ENCODE results near the gene TRAK2.
A peak's percentile ranks its signal among the peaks of the same experiment; 100 is the strongest.
"Not testable (repeated sequence)": the region's sequence is repeated elsewhere in the genome, so short reads cannot be mapped to it uniquely, and the experiment has no call there.

Gene TRAK2

GRCh38 chr2:201378496-201379397 lies 72.5 kb downstream of the TRAK2 start:
- no peak for DNase-seq (ENCODE audit: low read depth)
- H3K4me3 ChIP-seq (ENCODE audit: low read depth, low read length), result no peak overlapping the region

- no peak overlapping the region for H3K4me3 ChIP-seq (ENCODE audit: low read depth, low read length)
- DNase-seq (ENCODE audit: low read depth), result no peak
Observed at GRCh38 chr2:201377218-201377617, 74.0 kb downstream of the TRAK2 start.

- no peak overlapping the region for H3K4me3 ChIP-seq (ENCODE audit: low read depth, low read length)
- no peak for DNase-seq (ENCODE audit: low read depth)
Observed at GRCh38 chr2:201369775-201370174, 81.5 kb downstream of the TRAK2 start.

- DNase-seq (ENCODE audit: low read depth); H3K4me3 ChIP-seq (ENCODE audit: low read depth, low read length): not testable (repeated sequence)
Observed at GRCh38 chr2:201369318-201369717, 81.9 kb downstream of the TRAK2 start.

- no peak overlapping the region for H3K4me3 ChIP-seq (ENCODE audit: low read depth, low read length)
- DNase-seq (ENCODE audit: low read depth), result no peak
Observed at GRCh38 chr2:201366146-201366545, 85.1 kb downstream of the TRAK2 start.

GRCh38 chr2:201363857-201364560 lies 87.2 kb downstream of the TRAK2 start:
- no peak overlapping the region for H3K4me3 ChIP-seq (ENCODE audit: low read depth, low read length)
- peak; percentile 15 for DNase-seq (ENCODE audit: low read depth)

- DNase-seq (ENCODE audit: low read depth), result no peak
- H3K4me3 ChIP-seq (ENCODE audit: low read depth, low read length), result no peak overlapping the region
Observed at GRCh38 chr2:201362396-201362795, 88.9 kb downstream of the TRAK2 start.

- no peak for DNase-seq (ENCODE audit: low read depth)
- H3K4me3 ChIP-seq (ENCODE audit: low read depth, low read length), result no peak overlapping the region
Observed at GRCh38 chr2:201361078-201361733, 90.1 kb downstream of the TRAK2 start.

GRCh38 chr2:201360256-201360655 lies 91.0 kb downstream of the TRAK2 start:
- DNase-seq (ENCODE audit: low read depth), result no peak

GRCh38 chr2:201358684-201359083 lies 92.6 kb downstream of the TRAK2 start:
- peak; percentile 40 for DNase-seq (ENCODE audit: low read depth)
- no peak overlapping the region for H3K4me3 ChIP-seq (ENCODE audit: low read depth, low read length)

More at GRCh38 chr2:201360256-201360655, 91.0 kb downstream of the TRAK2 start:
- H3K4me3 ChIP-seq (ENCODE audit: low read depth, low read length), result no peak overlapping the region

- no peak within 1 kb of the TSS for H3K4me3 ChIP-seq (ENCODE audit: low read depth, low read length)
- peak; percentile 24 for DNase-seq (ENCODE audit: low read depth)
Observed at GRCh38 chr2:201357221-201357620, 94.0 kb downstream of the TRAK2 start, which contains the start of gene FLACC1. Gene FLACC1 (minus strand): TSS chr2:201357345. CDS start chr2:201351404, 5,941 bp downstream.

- no peak for DNase-seq (ENCODE audit: low read depth)
Observed at GRCh38 chr2:201353116-201353515, 98.1 kb downstream of the TRAK2 start.

GRCh38 chr2:201350879-201351278 lies 100.4 kb downstream of the TRAK2 start:
- no peak for DNase-seq (ENCODE audit: low read depth)
- H3K4me3 ChIP-seq (ENCODE audit: low read depth, low read length), result no peak overlapping the region

More at GRCh38 chr2:201353116-201353515, 98.1 kb downstream of the TRAK2 start:
- H3K4me3 ChIP-seq (ENCODE audit: low read depth, low read length), result no peak overlapping the region

- no peak for DNase-seq (ENCODE audit: low read depth)
- no peak overlapping the region for H3K4me3 ChIP-seq (ENCODE audit: low read depth, low read length)
Observed at GRCh38 chr2:201349601-201350000, 101.7 kb downstream of the TRAK2 start.

- DNase-seq (ENCODE audit: low read depth), result no peak
- H3K4me3 ChIP-seq (ENCODE audit: low read depth, low read length), result no peak overlapping the region
Observed at GRCh38 chr2:201348758-201349157, 102.5 kb downstream of the TRAK2 start.

- no peak for DNase-seq (ENCODE audit: low read depth)
- no peak overlapping the region for H3K4me3 ChIP-seq (ENCODE audit: low read depth, low read length)
Observed at GRCh38 chr2:201347138-201347537, 104.1 kb downstream of the TRAK2 start.

GRCh38 chr2:201345625-201346213 lies 105.5 kb downstream of the TRAK2 start:
- no peak overlapping the region for H3K4me3 ChIP-seq (ENCODE audit: low read depth, low read length)
- no peak for DNase-seq (ENCODE audit: low read depth)

GRCh38 chr2:201344663-201345366 lies 106.4 kb downstream of the TRAK2 start:
- no peak overlapping the region for H3K4me3 ChIP-seq (ENCODE audit: low read depth, low read length)

GRCh38 chr2:201343559-201343958 lies 107.7 kb downstream of the TRAK2 start:
- no peak overlapping the region for H3K4me3 ChIP-seq (ENCODE audit: low read depth, low read length)
- no peak for DNase-seq (ENCODE audit: low read depth)

More at GRCh38 chr2:201344663-201345366, 106.4 kb downstream of the TRAK2 start:
- DNase-seq (ENCODE audit: low read depth), result no peak
